ENCODE results near the gene AOPEP. TPM values are rescaled to one million over a fixed set of nuclear protein-coding genes. Genes with fewer than 3 reads are reported as not detected.

AOPEP gene
- total and polyA plus RNA-seq, 9 of the 15 experiments (the other 6 are each of a cell fraction or from before 2014, with no cell fraction given), result 4.5 to 19.3 (median 13.5) TPM

DNA sequence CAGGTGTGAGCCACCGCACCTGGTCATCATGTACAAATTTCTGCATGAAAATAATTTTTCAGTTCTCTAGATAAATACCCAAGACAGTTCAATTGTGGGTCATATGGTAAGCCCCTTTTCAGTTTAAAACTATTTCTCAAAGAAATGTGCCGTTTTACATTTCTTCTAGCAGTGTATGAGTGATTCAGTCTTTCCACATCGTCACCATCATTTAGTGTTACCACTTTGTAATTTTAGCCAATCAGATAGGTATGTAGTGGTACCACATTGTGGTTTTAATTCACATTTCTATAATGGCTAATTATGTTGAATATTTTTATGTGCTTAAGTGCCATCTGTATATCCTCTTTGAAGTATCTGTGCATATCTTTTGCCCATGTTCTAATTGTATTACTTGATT, 163.1 kb downstream of the AOPEP start (continued):
- TF ChIP-seq EZH2 (IDR thresholded peaks at IDR 0.05; ENCODE audit: borderline replicate concordance, low read depth, low read length), result no peak
- TF ChIP-seq ZNF76 (CRISPR knock-in tag; IDR thresholded peaks at IDR 0.05; ENCODE audit: borderline replicate concordance), result no peak
- no peak for TF ChIP-seq CREB1 (IDR thresholded peaks at IDR 0.05)
- no peak for TF ChIP-seq CREB1 (CRISPR knock-in tag; IDR thresholded peaks at IDR 0.05)
- no peak for TF ChIP-seq MYNN (IDR thresholded peaks at IDR 0.05)
- no peak for TF ChIP-seq MYNN (CRISPR knock-in tag; IDR thresholded peaks at IDR 0.05)
- TF ChIP-seq, protein P1, sequence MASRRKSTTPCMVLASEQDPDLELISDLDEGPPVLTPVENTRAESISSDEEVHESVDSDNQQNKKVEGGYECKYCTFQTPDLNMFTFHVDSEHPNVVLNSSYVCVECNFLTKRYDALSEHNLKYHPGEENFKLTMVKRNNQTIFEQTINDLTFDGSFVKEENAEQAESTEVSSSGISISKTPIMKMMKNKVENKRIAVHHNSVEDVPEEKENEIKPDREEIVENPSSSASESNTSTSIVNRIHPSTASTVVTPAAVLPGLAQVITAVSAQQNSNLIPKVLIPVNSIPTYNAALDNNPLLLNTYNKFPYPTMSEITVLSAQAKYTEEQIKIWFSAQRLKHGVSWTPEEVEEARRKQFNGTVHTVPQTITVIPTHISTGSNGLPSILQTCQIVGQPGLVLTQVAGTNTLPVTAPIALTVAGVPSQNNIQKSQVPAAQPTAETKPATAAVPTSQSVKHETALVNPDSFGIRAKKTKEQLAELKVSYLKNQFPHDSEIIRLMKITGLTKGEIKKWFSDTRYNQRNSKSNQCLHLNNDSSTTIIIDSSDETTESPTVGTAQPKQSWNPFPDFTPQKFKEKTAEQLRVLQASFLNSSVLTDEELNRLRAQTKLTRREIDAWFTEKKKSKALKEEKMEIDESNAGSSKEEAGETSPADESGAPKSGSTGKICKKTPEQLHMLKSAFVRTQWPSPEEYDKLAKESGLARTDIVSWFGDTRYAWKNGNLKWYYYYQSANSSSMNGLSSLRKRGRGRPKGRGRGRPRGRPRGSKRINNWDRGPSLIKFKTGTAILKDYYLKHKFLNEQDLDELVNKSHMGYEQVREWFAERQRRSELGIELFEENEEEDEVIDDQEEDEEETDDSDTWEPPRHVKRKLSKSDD (conservative IDR thresholded peaks at IDR 0.05; ENCODE audit: low read length), result no peak
- no peak for TF ChIP-seq KLF10 (CRISPR knock-in tag; IDR thresholded peaks at IDR 0.05)
- no peak for TF ChIP-seq POLR2G (IDR thresholded peaks at IDR 0.05; ENCODE audit: low read depth, low read length)
- TF ChIP-seq ERF (CRISPR knock-in tag; IDR thresholded peaks at IDR 0.05), result no peak
- no peak for TF ChIP-seq CEBPB (tag; IDR thresholded peaks at IDR 0.05)
- TF ChIP-seq C11orf30 (IDR thresholded peaks at IDR 0.05; ENCODE audit: low read depth), result no peak
- no peak for TF ChIP-seq NFIC (IDR thresholded peaks at IDR 0.05)

Measured in K562 (cell line).